PC-3 (cell line): ENCODE measurements around the gene CCL4.

ENCODE experiments used
- EZH2 ChIP-seq: fragments of 300-600 bp; sonication (generic); IDR thresholded peaks from one replicate; pipeline ENCODE4 v1.6.1; 2017; ENCODE audit warnings: antibody characterized with exemption, mild to moderate bottlenecking, low read length; ENCODE audit not compliant: unreplicated experiment
- TF ChIP-seq, protein P1 (sequence below): fragments of 300-600 bp; sonication (generic); conservative IDR thresholded peaks from 2 replicates; pipeline ENCODE4 v1.5.1; 2017; ENCODE audit warnings: antibody characterized with exemption, low read depth, mild to moderate bottlenecking, low read length

DNA sequence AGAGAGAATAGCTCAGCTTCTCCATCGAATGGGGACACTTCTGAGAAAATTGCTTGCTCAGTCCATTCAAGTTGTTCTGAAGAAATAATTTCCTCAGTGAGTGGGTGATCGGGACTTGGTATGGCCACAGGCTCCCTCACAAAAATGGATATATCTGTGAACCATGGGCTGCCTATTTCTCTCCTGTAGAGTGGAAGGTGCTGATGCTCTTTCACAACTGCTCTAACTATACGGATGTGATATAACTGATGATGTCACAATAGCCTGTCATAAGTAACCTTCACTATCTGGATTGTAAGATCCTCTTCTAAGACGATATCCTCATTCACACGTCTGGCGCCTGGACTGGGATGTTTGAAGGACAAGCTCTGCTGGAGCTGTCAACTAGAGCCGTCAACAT, 44.2 kb upstream of the CCL4 start:
- TF ChIP-seq, protein P1, sequence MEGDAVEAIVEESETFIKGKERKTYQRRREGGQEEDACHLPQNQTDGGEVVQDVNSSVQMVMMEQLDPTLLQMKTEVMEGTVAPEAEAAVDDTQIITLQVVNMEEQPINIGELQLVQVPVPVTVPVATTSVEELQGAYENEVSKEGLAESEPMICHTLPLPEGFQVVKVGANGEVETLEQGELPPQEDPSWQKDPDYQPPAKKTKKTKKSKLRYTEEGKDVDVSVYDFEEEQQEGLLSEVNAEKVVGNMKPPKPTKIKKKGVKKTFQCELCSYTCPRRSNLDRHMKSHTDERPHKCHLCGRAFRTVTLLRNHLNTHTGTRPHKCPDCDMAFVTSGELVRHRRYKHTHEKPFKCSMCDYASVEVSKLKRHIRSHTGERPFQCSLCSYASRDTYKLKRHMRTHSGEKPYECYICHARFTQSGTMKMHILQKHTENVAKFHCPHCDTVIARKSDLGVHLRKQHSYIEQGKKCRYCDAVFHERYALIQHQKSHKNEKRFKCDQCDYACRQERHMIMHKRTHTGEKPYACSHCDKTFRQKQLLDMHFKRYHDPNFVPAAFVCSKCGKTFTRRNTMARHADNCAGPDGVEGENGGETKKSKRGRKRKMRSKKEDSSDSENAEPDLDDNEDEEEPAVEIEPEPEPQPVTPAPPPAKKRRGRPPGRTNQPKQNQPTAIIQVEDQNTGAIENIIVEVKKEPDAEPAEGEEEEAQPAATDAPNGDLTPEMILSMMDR, result no peak
- no peak for TF ChIP-seq EZH2
